Measurements from ENCODE around the gene IPP. TPM values are rescaled to one million over a fixed set of nuclear protein-coding genes. Genes with fewer than 3 reads are reported as not detected.
"Not testable (repeated sequence)": the region's sequence is repeated elsewhere in the genome, so short reads cannot be mapped to it uniquely, and the experiment has no call there.

Gene IPP
- total and polyA plus RNA-seq, 4 donors, result 18.5 to 23.2 (median 20.8) TPM

GRCh38 chr1:45676553-45676952 is 73.9 kb downstream of the IPP start:
- H3K27ac ChIP-seq (ENCODE audit: low read depth, low read length); H3K9me3 ChIP-seq (ENCODE audit: control insufficient read depth, insufficient read depth, low read length); DNase-seq (ENCODE audit: low read depth in 4 of 6, low spot score in 6 of 6); H3K4me3 ChIP-seq (ENCODE audit: low read depth, low read length); H3K27me3 ChIP-seq (ENCODE audit: control insufficient read depth, insufficient read depth, low read length); H3K4me1 ChIP-seq (ENCODE audit: control insufficient read depth, insufficient read depth, low read length); H3K36me3 ChIP-seq (ENCODE audit: control insufficient read depth, insufficient read depth, low read length): not testable (repeated sequence)
- WGBS (ENCODE audit: insufficient coverage), result 93% methylated on average over 2 of the region's 7 CpGs

GRCh38 chr1:45674478-45674877 is 76.0 kb downstream of the IPP start:
- Histone ChIP-seq H3K4me3 (ENCODE audit: low read depth, low read length) (no peak overlapping the region), H3K27me3 (ENCODE audit: control insufficient read depth, insufficient read depth, low read length) (no peaks in the 10 kb centered on the region), H3K4me1 (ENCODE audit: control insufficient read depth, insufficient read depth, low read length) (no peaks in the 10 kb centered on the region), H3K27ac (ENCODE audit: low read depth, low read length) (no peak overlapping the region), H3K36me3 (ENCODE audit: control insufficient read depth, insufficient read depth, low read length) (no peaks in the 10 kb centered on the region), H3K9me3 (ENCODE audit: control insufficient read depth, insufficient read depth, low read length) (no peaks in the 10 kb centered on the region)
- WGBS (ENCODE audit: insufficient coverage), result 93% methylated on average over 2 of the region's 5 CpGs
- DNase-seq (ENCODE audit: low read depth in 4 of 6, low spot score in 6 of 6), result no peak

- H3K4me1 ChIP-seq (ENCODE audit: control insufficient read depth, insufficient read depth, low read length), result no peaks in the 10 kb centered on the region
- H3K36me3 ChIP-seq (ENCODE audit: control insufficient read depth, insufficient read depth, low read length), result no peaks in the 10 kb centered on the region
- no peak overlapping the region for H3K27ac ChIP-seq (ENCODE audit: low read depth, low read length)
Measured at GRCh38 chr1:45673956-45674355, 76.5 kb downstream of the IPP start.

GRCh38 chr1:45669859-45670655 is 80.4 kb downstream of the IPP start:
- H3K9me3 ChIP-seq (ENCODE audit: control insufficient read depth, insufficient read depth, low read length), result no peaks in the 10 kb centered on the region
- peaks cover 2% of the 10 kb centered on the region for H3K36me3 ChIP-seq (ENCODE audit: control insufficient read depth, insufficient read depth, low read length)
- H3K27me3 ChIP-seq (ENCODE audit: control insufficient read depth, insufficient read depth, low read length), result no peaks in the 10 kb centered on the region
- no peak for DNase-seq (ENCODE audit: low read depth in 4 of 6, low spot score in 6 of 6)
- H3K27ac ChIP-seq (ENCODE audit: low read depth, low read length), result no peak overlapping the region
- no peak overlapping the region for H3K4me3 ChIP-seq (ENCODE audit: low read depth, low read length)
- H3K4me1 ChIP-seq (ENCODE audit: control insufficient read depth, insufficient read depth, low read length), result no peaks in the 10 kb centered on the region
- no CpG with 5 or more reads among the region's 6 CpGs for WGBS (ENCODE audit: insufficient coverage)

More at GRCh38 chr1:45673956-45674355, 76.5 kb downstream of the IPP start:
- Histone ChIP-seq H3K4me3 (ENCODE audit: low read depth, low read length) (no peak overlapping the region), H3K27me3 (ENCODE audit: control insufficient read depth, insufficient read depth, low read length) (no peaks in the 10 kb centered on the region), H3K9me3 (ENCODE audit: control insufficient read depth, insufficient read depth, low read length) (no peaks in the 10 kb centered on the region)
- no peak for DNase-seq (ENCODE audit: low read depth in 4 of 6, low spot score in 6 of 6)
- WGBS (ENCODE audit: insufficient coverage), result no CpG with 5 or more reads among the region's 4 CpGs

- H3K9me3 ChIP-seq (ENCODE audit: control insufficient read depth, insufficient read depth, low read length), result no peaks in the 10 kb centered on the region
- no peaks in the 10 kb centered on the region for H3K4me1 ChIP-seq (ENCODE audit: control insufficient read depth, insufficient read depth, low read length)
- H3K36me3 ChIP-seq (ENCODE audit: control insufficient read depth, insufficient read depth, low read length), result peaks cover 2% of the 10 kb centered on the region
- no peak overlapping the region for H3K27ac ChIP-seq (ENCODE audit: low read depth, low read length)
- no peak overlapping the region for H3K4me3 ChIP-seq (ENCODE audit: low read depth, low read length)
- DNase-seq (ENCODE audit: low read depth in 4 of 6, low spot score in 6 of 6), result no peak
- H3K27me3 ChIP-seq (ENCODE audit: control insufficient read depth, insufficient read depth, low read length), result no peaks in the 10 kb centered on the region
- WGBS (ENCODE audit: insufficient coverage), result no CpG with 5 or more reads among the region's 1 CpG
Measured at GRCh38 chr1:45669379-45669778, 81.1 kb downstream of the IPP start.

- H3K36me3 ChIP-seq (ENCODE audit: control insufficient read depth, insufficient read depth, low read length), result peaks cover 2% of the 10 kb centered on the region
- H3K9me3 ChIP-seq (ENCODE audit: control insufficient read depth, insufficient read depth, low read length), result no peaks in the 10 kb centered on the region
- H3K27ac ChIP-seq (ENCODE audit: low read depth, low read length), result no peak overlapping the region
- no peaks in the 10 kb centered on the region for H3K4me1 ChIP-seq (ENCODE audit: control insufficient read depth, insufficient read depth, low read length)
- H3K27me3 ChIP-seq (ENCODE audit: control insufficient read depth, insufficient read depth, low read length), result no peaks in the 10 kb centered on the region
- WGBS (ENCODE audit: insufficient coverage), result 93% methylated on average over 2 of the region's 4 CpGs
- DNase-seq (ENCODE audit: low read depth in 4 of 6, low spot score in 6 of 6), result no peak
- no peak overlapping the region for H3K4me3 ChIP-seq (ENCODE audit: low read depth, low read length)
Measured at GRCh38 chr1:45668526-45668925, 81.9 kb downstream of the IPP start.

GRCh38 chr1:45667321-45668111 is 82.9 kb downstream of the IPP start:
- Histone ChIP-seq H3K27me3 (ENCODE audit: control insufficient read depth, insufficient read depth, low read length) (no peaks in the 10 kb centered on the region), H3K36me3 (ENCODE audit: control insufficient read depth, insufficient read depth, low read length) (peaks cover 2% of the 10 kb centered on the region), H3K27ac (ENCODE audit: low read depth, low read length) (no peak overlapping the region), H3K9me3 (ENCODE audit: control insufficient read depth, insufficient read depth, low read length) (no peaks in the 10 kb centered on the region), H3K4me3 (ENCODE audit: low read depth, low read length) (no peak overlapping the region), H3K4me1 (ENCODE audit: control insufficient read depth, insufficient read depth, low read length) (no peaks in the 10 kb centered on the region)
- WGBS (ENCODE audit: insufficient coverage), result 97% methylated on average over 5 of the region's 8 CpGs
- no peak for DNase-seq (ENCODE audit: low read depth in 4 of 6, low spot score in 6 of 6)

GRCh38 chr1:45666836-45667235 is 83.6 kb downstream of the IPP start:
- no CpG with 5 or more reads among the region's 2 CpGs for WGBS (ENCODE audit: insufficient coverage)
- DNase-seq (ENCODE audit: low read depth in 4 of 6, low spot score in 6 of 6), result no peak
- Histone ChIP-seq H3K4me3 (ENCODE audit: low read depth, low read length) (no peak overlapping the region), H3K4me1 (ENCODE audit: control insufficient read depth, insufficient read depth, low read length) (no peaks in the 10 kb centered on the region), H3K27ac (ENCODE audit: low read depth, low read length) (no peak overlapping the region), H3K9me3 (ENCODE audit: control insufficient read depth, insufficient read depth, low read length) (no peaks in the 10 kb centered on the region), H3K36me3 (ENCODE audit: control insufficient read depth, insufficient read depth, low read length) (peaks cover 2% of the 10 kb centered on the region), H3K27me3 (ENCODE audit: control insufficient read depth, insufficient read depth, low read length) (no peaks in the 10 kb centered on the region)

GRCh38 chr1:45660336-45660735 is 90.1 kb downstream of the IPP start:
- Histone ChIP-seq H3K9me3 (ENCODE audit: control insufficient read depth, insufficient read depth, low read length) (no peaks in the 10 kb centered on the region), H3K27ac (ENCODE audit: low read depth, low read length) (no peak overlapping the region), H3K4me1 (ENCODE audit: control insufficient read depth, insufficient read depth, low read length) (no peaks in the 10 kb centered on the region), H3K4me3 (ENCODE audit: low read depth, low read length) (no peak overlapping the region), H3K27me3 (ENCODE audit: control insufficient read depth, insufficient read depth, low read length) (no peaks in the 10 kb centered on the region), H3K36me3 (ENCODE audit: control insufficient read depth, insufficient read depth, low read length) (peaks cover 26% of the 10 kb centered on the region)
- no peak for DNase-seq (ENCODE audit: low read depth in 4 of 6, low spot score in 6 of 6)
- no CpG with 5 or more reads among the region's 2 CpGs for WGBS (ENCODE audit: insufficient coverage)

GRCh38 chr1:45659222-45659621 is 91.2 kb downstream of the IPP start:
- Histone ChIP-seq H3K4me1 (ENCODE audit: control insufficient read depth, insufficient read depth, low read length) (no peaks in the 10 kb centered on the region), H3K4me3 (ENCODE audit: low read depth, low read length) (no peak overlapping the region), H3K36me3 (ENCODE audit: control insufficient read depth, insufficient read depth, low read length) (peaks cover 29% of the 10 kb centered on the region), H3K9me3 (ENCODE audit: control insufficient read depth, insufficient read depth, low read length) (no peaks in the 10 kb centered on the region), H3K27ac (ENCODE audit: low read depth, low read length) (no peak overlapping the region), H3K27me3 (ENCODE audit: control insufficient read depth, insufficient read depth, low read length) (no peaks in the 10 kb centered on the region)
- no peak for DNase-seq (ENCODE audit: low read depth in 4 of 6, low spot score in 6 of 6)
- no CpG with 5 or more reads among the region's 2 CpGs for WGBS (ENCODE audit: insufficient coverage)

Data from spinal cord (tissue), 10 donors.